ENCODE data around the gene CSTPP1.
A peak's percentile ranks its signal among the peaks of the same experiment; 100 is the strongest.
"Not testable (repeated sequence)": the region's sequence is repeated elsewhere in the genome, so short reads cannot be mapped to it uniquely, and the experiment has no call there.

The CSTPP1 gene

DNA sequence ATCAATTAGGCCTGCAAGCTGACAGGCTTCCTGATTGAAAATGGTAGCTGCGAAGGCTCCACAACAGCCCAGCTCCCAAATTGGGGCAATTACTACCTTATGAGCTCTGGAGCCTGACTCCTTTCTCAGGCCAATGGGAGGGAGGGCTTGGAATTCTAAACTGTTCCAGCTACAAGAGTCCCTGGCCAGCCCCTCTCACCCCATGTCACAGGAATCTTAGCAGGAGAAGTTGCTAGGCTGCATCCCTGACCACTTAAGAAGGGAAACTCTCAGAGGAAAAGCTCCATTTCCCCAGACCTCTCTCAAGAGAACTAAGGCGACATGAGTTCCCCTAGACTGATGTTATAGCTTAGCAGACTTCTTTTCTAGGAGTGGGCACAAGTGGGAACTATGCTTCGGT lies 23.1 kb upstream of the CSTPP1 start:
- no peak overlapping the region for H3K27ac ChIP-seq (ENCODE audit: low read length)
- H3K4me1 ChIP-seq (ENCODE audit: control insufficient read depth in 1 of 2, insufficient read depth in 2 of 2, low read length in 2 of 2) = peaks cover 0 to 39% of the 10 kb centered on the region in 2 donors
- no peak overlapping the region for H3K4me3 ChIP-seq (ENCODE audit: low read depth in 1 of 2, low read length in 2 of 2)
- H3K27me3 ChIP-seq (ENCODE audit: low read depth, low read length) = no peaks in the 10 kb centered on the region
- no peaks in the 10 kb centered on the region for H3K9me3 ChIP-seq (ENCODE audit: control insufficient read depth in 1 of 2, low read length in 2 of 2)
- H3K36me3 ChIP-seq (ENCODE audit: control insufficient read depth in 1 of 2, insufficient read depth in 2 of 2, low read length in 2 of 2) = no peaks in the 10 kb centered on the region

DNA sequence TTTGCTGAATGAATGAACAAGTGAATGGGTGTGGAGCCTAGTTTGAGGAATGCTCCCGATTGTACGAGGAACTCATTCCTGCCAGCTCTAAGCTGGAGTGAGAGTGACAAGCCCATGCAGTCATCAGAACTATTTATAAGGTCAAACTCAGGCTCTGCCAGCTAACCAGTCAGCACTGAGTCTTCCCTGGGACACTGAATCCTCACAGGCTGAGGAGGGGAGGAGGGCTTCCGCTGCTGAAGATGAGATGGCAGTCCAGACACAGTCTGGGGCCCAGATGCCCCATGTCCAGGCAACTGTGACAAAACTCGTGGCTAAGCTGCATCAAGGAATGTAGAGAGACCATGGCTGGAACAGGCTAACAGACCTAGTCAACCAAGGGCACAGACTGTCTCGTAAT lies 22.2 kb upstream of the CSTPP1 start:
- Histone ChIP-seq H3K9me3 (ENCODE audit: control insufficient read depth in 1 of 2, low read length in 2 of 2) (no peaks in the 10 kb centered on the region), H3K27me3 (ENCODE audit: low read depth, low read length) (no peaks in the 10 kb centered on the region), H3K4me3 (ENCODE audit: low read depth in 1 of 2, low read length in 2 of 2) (no peak overlapping the region), H3K4me1 (ENCODE audit: control insufficient read depth in 1 of 2, insufficient read depth in 2 of 2, low read length in 2 of 2) (peaks cover 0 to 47% of the 10 kb centered on the region in 2 donors), H3K27ac (ENCODE audit: low read length) (no peak overlapping the region), H3K36me3 (ENCODE audit: control insufficient read depth in 1 of 2, insufficient read depth in 2 of 2, low read length in 2 of 2) (no peaks in the 10 kb centered on the region)

DNA sequence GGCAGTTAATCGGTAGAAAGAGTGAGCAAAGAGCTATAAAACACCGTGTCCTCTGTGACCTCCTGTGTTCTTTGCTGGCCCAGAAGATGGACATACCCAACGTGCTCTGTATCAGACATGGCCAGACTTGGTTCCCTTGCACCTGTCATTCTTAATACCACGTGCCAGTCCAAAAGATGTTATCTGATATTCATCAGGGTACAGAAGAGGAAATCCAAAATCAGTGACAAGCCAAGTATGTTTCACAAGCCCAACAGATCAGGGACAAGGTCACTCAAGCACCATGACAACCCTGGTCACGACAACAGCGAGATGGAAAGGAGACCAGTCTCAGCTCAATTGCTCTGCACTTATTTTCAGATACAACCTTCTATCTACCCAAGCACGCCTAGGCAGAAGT lies 21.7 kb upstream of the CSTPP1 start:
- Histone ChIP-seq H3K4me3 (ENCODE audit: low read depth in 1 of 2, low read length in 2 of 2) (no peak overlapping the region), H3K27me3 (ENCODE audit: low read depth, low read length) (no peaks in the 10 kb centered on the region), H3K36me3 (ENCODE audit: control insufficient read depth in 1 of 2, insufficient read depth in 2 of 2, low read length in 2 of 2) (no peaks in the 10 kb centered on the region), H3K4me1 (ENCODE audit: control insufficient read depth in 1 of 2, insufficient read depth in 2 of 2, low read length in 2 of 2) (peaks cover 0 to 47% of the 10 kb centered on the region in 2 donors), H3K9me3 (ENCODE audit: control insufficient read depth in 1 of 2, low read length in 2 of 2) (no peaks in the 10 kb centered on the region), H3K27ac (ENCODE audit: low read length) (no peak overlapping the region)

DNA sequence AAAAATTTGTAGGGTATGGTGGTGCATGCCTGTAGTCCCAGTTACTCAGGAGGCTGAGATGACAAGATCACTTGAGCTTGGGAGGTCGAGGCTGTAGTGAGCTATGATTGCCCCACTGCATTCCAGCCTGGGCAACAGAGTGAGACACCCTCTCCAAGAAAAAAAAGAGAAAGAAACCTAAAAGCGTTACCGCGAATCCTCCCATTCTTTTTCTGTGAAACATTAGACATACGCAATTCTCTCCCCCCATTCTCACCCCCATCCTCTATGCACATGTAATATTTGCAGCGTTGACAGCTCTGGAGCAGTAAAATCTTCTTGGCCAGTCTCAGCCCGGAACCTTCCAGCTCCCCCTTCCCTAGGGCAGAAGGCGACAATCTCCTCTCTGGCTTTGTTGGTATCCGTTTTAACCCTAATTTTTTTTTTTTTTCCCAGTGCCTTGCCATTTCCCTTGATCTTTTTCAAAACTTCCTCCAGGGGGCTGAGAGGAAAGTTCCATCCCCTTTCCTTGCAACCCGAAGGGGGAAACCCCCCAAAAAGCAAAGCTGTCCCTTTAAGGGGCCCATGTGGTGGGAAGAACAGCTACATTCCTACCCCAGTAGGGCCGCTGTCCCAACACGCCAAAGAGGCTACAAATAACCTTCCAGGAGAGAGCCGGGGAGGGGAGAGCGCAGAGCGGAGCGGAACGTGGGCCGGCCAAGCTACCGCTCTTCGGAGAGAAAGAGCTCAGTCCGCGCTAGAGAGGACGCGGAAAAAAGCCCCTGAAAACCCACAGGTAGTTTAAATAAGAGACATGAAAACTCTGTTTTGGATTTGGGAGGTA lies 20.1 kb upstream of the CSTPP1 start:
- Histone ChIP-seq H3K9me3 (ENCODE audit: control insufficient read depth in 1 of 2, low read length in 2 of 2) (no peaks in the 10 kb centered on the region), H3K36me3 (ENCODE audit: control insufficient read depth in 1 of 2, insufficient read depth in 2 of 2, low read length in 2 of 2) (no peaks in the 10 kb centered on the region), H3K27me3 (ENCODE audit: low read depth, low read length) (no peaks in the 10 kb centered on the region), H3K4me3 (ENCODE audit: low read depth in 1 of 2, low read length in 2 of 2) (peak overlapping the region; percentile 83 to 85), H3K4me1 (ENCODE audit: control insufficient read depth in 1 of 2, insufficient read depth in 2 of 2, low read length in 2 of 2) (peaks cover 4 to 55% of the 10 kb centered on the region in 2 donors), H3K27ac (ENCODE audit: low read length) (no peak overlapping the region)

DNA sequence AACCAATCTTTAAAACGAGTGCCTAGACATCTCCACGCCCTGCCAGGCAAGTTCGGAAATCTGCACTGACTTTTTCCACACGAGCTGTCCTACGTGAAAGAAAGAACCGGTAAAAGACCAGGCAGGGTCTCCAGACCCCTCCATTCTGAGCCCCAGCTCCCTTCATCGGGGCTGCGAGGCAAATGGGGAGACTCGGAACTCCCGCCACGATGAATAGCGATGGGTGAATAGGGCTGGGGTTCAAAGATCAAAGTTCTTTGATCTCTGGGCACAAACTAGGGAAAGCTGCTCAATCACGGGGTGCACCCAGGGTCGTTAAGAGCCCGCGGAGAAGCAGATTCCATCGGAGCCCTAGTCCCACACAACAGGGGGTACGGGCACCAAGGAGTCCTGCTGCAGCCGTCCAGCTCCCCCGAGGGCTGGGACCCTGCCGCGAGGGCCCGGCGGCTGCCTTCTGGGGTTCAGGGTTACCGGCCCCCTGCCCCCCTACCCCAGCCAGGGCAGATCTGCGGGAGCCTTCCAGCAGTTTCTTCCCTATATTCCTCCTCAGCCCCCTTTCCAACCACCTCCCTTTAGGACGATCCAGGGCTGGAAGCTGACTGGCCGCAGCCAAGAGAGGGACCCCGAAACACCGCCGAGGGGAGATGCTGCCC lies 19.3 kb upstream of the CSTPP1 start:
- H3K4me3 ChIP-seq (ENCODE audit: low read depth in 1 of 2, low read length in 2 of 2) = peak overlapping the region; percentile 83 to 85
- no peaks in the 10 kb centered on the region for H3K36me3 ChIP-seq (ENCODE audit: control insufficient read depth in 1 of 2, insufficient read depth in 2 of 2, low read length in 2 of 2)
- peaks cover 4 to 53% of the 10 kb centered on the region in 2 donors for H3K4me1 ChIP-seq (ENCODE audit: control insufficient read depth in 1 of 2, insufficient read depth in 2 of 2, low read length in 2 of 2)
- no peaks in the 10 kb centered on the region for H3K9me3 ChIP-seq (ENCODE audit: control insufficient read depth in 1 of 2, low read length in 2 of 2)
- no peaks in the 10 kb centered on the region for H3K27me3 ChIP-seq (ENCODE audit: low read depth, low read length)
- no peak overlapping the region for H3K27ac ChIP-seq (ENCODE audit: low read length)

DNA sequence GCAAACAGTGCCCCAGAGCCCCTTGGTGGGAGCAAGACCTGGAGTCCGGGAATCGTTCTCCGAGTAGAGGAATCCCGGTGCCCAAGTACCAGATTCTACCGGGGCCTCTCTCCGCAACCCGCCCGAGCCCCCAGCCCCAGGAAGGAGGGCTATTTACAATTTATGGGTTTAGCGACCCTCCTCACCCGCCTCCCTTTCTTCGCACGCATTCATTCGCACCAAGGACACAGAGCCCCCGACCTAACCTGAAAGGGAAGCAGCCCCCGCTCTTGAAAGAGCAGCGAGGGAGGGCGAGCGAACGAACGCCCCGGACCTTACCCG lies 18.8 kb upstream of the CSTPP1 start:
- Histone ChIP-seq H3K4me3 (ENCODE audit: low read depth in 1 of 2, low read length in 2 of 2) (peak overlapping the region; percentile 83 to 85), H3K9me3 (ENCODE audit: control insufficient read depth in 1 of 2, low read length in 2 of 2) (no peaks in the 10 kb centered on the region), H3K27ac (ENCODE audit: low read length) (no peak overlapping the region), H3K4me1 (ENCODE audit: control insufficient read depth in 1 of 2, insufficient read depth in 2 of 2, low read length in 2 of 2) (peaks cover 4 to 48% of the 10 kb centered on the region in 2 donors), H3K36me3 (ENCODE audit: control insufficient read depth in 1 of 2, insufficient read depth in 2 of 2, low read length in 2 of 2) (no peaks in the 10 kb centered on the region), H3K27me3 (ENCODE audit: low read depth, low read length) (no peaks in the 10 kb centered on the region)

DNA sequence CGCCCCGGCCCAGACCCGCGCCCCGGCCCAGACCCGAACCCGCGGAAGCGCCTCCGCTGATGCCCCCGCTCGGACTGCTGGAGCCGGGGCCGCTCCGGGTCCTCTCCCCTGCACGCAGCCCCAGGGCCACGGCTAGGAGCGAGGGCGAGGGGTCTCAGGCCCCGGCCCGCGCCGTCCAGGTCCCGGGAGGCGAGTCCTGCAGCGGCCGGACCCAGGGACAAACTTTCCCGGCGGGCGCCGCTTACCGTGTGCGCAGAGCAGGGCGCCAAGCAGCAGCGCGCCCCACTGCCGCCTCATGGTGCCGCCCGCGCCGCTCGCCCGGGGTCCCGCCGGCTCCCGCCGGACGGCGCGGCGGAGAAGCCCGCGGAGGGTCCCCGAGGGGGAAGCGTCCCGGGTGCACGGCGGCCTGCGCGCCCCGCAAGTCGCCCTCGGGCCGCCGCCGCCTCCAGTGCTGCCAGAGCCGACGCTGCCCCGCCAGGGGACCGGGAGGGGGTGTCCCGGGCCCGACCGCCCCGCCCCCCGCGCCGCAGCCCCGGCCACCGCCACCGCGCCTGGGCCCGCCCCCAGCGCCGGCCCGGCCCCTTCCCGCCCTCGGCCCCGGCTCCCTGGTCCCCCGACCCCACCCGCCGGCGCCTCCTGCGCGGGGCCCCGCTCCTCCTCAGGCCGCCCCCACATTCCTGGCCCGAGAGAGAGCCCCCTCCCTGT lies 18.3 kb upstream of the CSTPP1 start, which contains the start of gene LRP4:
Gene LRP4 (minus strand): TSS at position 468 of the 705 bp plus-strand sequence. CDS start 171 bp downstream, at position 297.
- no peaks in the 10 kb centered on the region for H3K27me3 ChIP-seq (ENCODE audit: low read depth, low read length)
- peak within 1 kb of the TSS; percentile 83 to 85 for H3K4me3 ChIP-seq (ENCODE audit: low read depth in 1 of 2, low read length in 2 of 2)
- H3K36me3 ChIP-seq (ENCODE audit: control insufficient read depth in 1 of 2, insufficient read depth in 2 of 2, low read length in 2 of 2) = no peaks in the 10 kb centered on the region
- H3K4me1 ChIP-seq (ENCODE audit: control insufficient read depth in 1 of 2, insufficient read depth in 2 of 2, low read length in 2 of 2) = peaks cover 4 to 43% of the 10 kb centered on the region in 2 donors
- H3K27ac ChIP-seq (ENCODE audit: low read length) = no peak within 1 kb of the TSS
- no peaks in the 10 kb centered on the region for H3K9me3 ChIP-seq (ENCODE audit: control insufficient read depth in 1 of 2, low read length in 2 of 2)

DNA sequence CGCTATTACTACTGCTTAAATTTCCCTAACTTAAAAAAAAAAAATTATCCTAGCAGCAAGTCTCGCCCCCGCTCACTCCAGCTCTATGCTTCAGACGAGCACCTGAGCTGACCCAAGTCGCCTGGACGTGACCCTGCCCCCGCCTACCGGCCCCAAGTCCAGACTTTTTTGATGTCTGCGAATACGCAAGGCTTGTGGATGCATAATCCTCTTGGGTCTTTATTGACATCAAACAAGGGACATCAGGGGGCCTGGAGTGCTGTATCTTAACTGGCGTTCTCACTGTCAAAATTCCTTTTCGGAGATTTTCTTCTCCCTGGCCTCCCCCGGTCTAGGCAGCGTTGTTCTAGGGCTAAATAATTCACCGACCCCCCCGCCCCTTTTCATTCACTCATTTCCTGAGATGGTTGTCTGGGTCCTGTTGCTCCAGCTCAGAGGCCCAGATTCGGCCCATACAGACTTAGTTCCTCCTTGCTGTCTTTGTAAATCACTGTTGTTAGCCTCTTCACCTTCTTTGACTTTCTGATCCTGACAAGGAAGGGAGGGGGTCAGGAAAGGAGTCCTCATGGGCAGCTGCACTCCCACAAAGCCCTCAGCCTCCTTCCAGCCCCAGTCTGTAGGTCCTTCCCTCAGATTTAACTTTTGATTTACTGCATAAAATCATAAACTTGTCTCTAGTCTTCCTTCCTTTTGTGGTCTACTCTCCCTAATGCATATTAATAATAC lies 17.6 kb upstream of the CSTPP1 start:
- Histone ChIP-seq H3K4me1 (ENCODE audit: control insufficient read depth in 1 of 2, insufficient read depth in 2 of 2, low read length in 2 of 2) (peaks cover 4 to 41% of the 10 kb centered on the region in 2 donors), H3K27me3 (ENCODE audit: low read depth, low read length) (no peaks in the 10 kb centered on the region), H3K36me3 (ENCODE audit: control insufficient read depth in 1 of 2, insufficient read depth in 2 of 2, low read length in 2 of 2) (no peaks in the 10 kb centered on the region), H3K9me3 (ENCODE audit: control insufficient read depth in 1 of 2, low read length in 2 of 2) (no peaks in the 10 kb centered on the region), H3K27ac (ENCODE audit: low read length) (no peak overlapping the region), H3K4me3 (ENCODE audit: low read depth in 1 of 2, low read length in 2 of 2) (peak overlapping the region; percentile 37 to 38)

DNA sequence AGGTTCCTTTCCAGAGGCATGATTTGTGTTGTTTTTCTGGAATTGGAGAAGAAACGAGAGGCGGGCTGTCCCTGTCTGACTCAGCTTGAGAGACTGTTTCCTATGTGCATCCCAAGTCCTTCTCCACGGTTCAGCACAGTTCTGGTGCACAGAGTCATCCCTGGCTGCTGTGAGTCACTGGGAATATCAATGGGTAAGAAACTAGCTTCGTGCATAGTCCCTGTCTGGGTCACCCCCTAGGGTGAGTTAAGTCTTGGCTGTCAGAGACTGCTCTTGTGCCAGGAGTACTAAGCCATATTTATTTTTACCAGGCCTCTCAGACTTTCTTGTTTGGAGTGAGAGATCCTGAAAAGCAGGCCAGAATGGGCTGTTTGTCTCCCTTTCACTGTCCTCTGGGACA lies 15.8 kb upstream of the CSTPP1 start:
- no peaks in the 10 kb centered on the region for H3K36me3 ChIP-seq (ENCODE audit: control insufficient read depth in 1 of 2, insufficient read depth in 2 of 2, low read length in 2 of 2)
- H3K4me1 ChIP-seq (ENCODE audit: control insufficient read depth in 1 of 2, insufficient read depth in 2 of 2, low read length in 2 of 2) = peaks cover 4 to 30% of the 10 kb centered on the region in 2 donors
- peak overlapping the region; percentile 80 for H3K27ac ChIP-seq (ENCODE audit: low read length)
- H3K4me3 ChIP-seq (ENCODE audit: low read depth in 1 of 2, low read length in 2 of 2) = no peak overlapping the region
- H3K9me3 ChIP-seq (ENCODE audit: control insufficient read depth in 1 of 2, low read length in 2 of 2) = no peaks in the 10 kb centered on the region
- no peaks in the 10 kb centered on the region for H3K27me3 ChIP-seq (ENCODE audit: low read depth, low read length)

DNA sequence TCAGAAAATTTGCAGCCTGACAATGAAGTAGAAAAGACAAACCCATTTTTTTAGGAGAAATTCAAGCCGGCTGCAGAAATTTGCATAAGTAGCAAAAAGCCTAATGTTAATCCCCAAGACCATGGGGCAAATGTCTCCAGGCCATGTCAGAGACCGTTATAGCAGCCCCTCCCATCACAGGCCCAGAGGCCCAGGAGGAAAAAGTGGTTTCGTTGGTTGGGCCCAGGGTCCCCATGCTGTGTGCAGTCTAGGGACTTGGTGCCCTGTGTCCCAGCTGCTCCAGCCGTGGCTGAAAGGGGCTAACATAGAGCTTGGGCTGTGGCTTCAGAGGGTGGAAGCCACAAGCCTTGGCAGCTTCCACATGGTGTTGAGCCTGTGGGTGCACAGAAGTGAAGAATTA lies 8.6 kb upstream of the CSTPP1 start:
- H3K9me3 ChIP-seq (ENCODE audit: control insufficient read depth in 1 of 2, low read length in 2 of 2); H3K27me3 ChIP-seq (ENCODE audit: low read depth, low read length): not testable (repeated sequence)

DNA sequence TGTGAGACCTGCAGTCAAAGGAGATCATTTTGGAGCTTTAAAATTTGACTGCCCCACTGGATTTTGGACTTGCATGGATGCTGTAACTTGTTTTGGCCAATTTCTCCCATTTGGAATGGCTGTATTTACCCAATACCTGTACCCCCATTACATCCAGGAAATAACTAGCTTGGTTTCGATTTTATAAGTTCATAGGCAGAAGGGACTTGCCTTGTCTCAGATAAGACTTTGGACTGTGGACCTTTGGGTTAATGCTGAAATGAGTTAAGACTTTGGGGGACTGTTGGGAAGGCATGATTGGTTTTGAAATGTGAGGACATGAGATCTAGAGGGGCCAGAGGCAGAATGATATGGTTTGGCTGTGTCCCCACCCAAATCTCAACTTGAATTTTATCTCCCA lies 7.9 kb upstream of the CSTPP1 start:
- H3K4me3 ChIP-seq (ENCODE audit: low read depth in 1 of 2, low read length in 2 of 2); H3K9me3 ChIP-seq (ENCODE audit: control insufficient read depth in 1 of 2, low read length in 2 of 2); H3K36me3 ChIP-seq (ENCODE audit: control insufficient read depth in 1 of 2, insufficient read depth in 2 of 2, low read length in 2 of 2); H3K27me3 ChIP-seq (ENCODE audit: low read depth, low read length); H3K4me1 ChIP-seq (ENCODE audit: control insufficient read depth in 1 of 2, insufficient read depth in 2 of 2, low read length in 2 of 2); H3K27ac ChIP-seq (ENCODE audit: low read length): not testable (repeated sequence)

More for the DNA sequence above, 8.6 kb upstream of the CSTPP1 start:
- not testable (repeated sequence) for H3K4me3 ChIP-seq (ENCODE audit: low read depth in 1 of 2, low read length in 2 of 2); H3K27ac ChIP-seq (ENCODE audit: low read length); H3K36me3 ChIP-seq (ENCODE audit: control insufficient read depth in 1 of 2, insufficient read depth in 2 of 2, low read length in 2 of 2); H3K4me1 ChIP-seq (ENCODE audit: control insufficient read depth in 1 of 2, insufficient read depth in 2 of 2, low read length in 2 of 2)

Data from muscle layer of duodenum (tissue), 2 donors.